Cerebellar cortex (tissue), 1 donor: ENCODE results near the gene EMC7.
A peak's percentile ranks its signal among the peaks of the same experiment; 100 is the strongest.

Experiments
- DNase-seq: peaks from one replicate; pipeline ENCODE4 v3.0.0-alpha.2; 2015; ENCODE audit warnings: low spot score

Gene EMC7

GRCh38 chr15:34038023-34038870 is 63.4 kb downstream of the EMC7 start:
- peak; percentile 70 for DNase-seq
